ENCODE data around the gene LRMDA. TPM values are rescaled to one million over a fixed set of nuclear protein-coding genes. Genes with fewer than 3 reads are reported as not detected.

Gene LRMDA
- total RNA-seq, 5 donors from 2014 or later (not counting 1 experiment from before 2014, with no cell fraction given): 0.30 to 1.2 TPM; not detected in 3

- Mint-ChIP-seq H3K27me3 (peaks cover 7 to 11% of the 10 kb centered on the region in 2 donors), H3K27ac (no peak overlapping the region), H3K9me3 (peaks cover 0 to 3% (median 0%) of the 10 kb centered on the region in 3 donors), H3K36me3 (no peaks in the 10 kb centered on the region), H3K4me1 (no peaks in the 10 kb centered on the region), H3K4me3 (no peak overlapping the region)
- no peaks in the 10 kb centered on the region for H3K4me1 ChIP-seq (ENCODE audit: control insufficient read depth in 1 of 2, extremely low read depth in 1 of 2, insufficient read depth in 2 of 2, low read length in 2 of 2)
- no CpG with 5 or more reads among the region's 3 CpGs for WGBS (ENCODE audit: insufficient coverage)
- no peaks in the 10 kb centered on the region for H3K36me3 ChIP-seq (ENCODE audit: control insufficient read depth in 2 of 2, extremely low read depth in 1 of 2, insufficient read depth in 1 of 2, low read length in 1 of 2)
- no peak overlapping the region for H3K27ac ChIP-seq (ENCODE audit: low read length)
- ChIA-PET CTCF (no interaction called here), POLR2A (no interaction called here)
- no peak for DNase-seq
- H3K27me3 ChIP-seq (replicated peaks in 1 of 2; ENCODE audit: control insufficient read depth in 2 of 2, extremely low read depth in 1 of 2, insufficient read depth in 2 of 2, low read length in 1 of 2): no peaks in the 10 kb centered on the region
- no peak for ATAC-seq (replicated peaks in 1 of 4)
- no peaks in the 10 kb centered on the region for H3K9me3 ChIP-seq
- no peak overlapping the region for H3K4me3 ChIP-seq (ENCODE audit: control insufficient read depth in 1 of 2, extremely low read depth in 1 of 2, low read length in 1 of 2)
These were observed 501.5 kb downstream of the LRMDA start for GRCh38 chr10:75932921-75933320.

DNA sequence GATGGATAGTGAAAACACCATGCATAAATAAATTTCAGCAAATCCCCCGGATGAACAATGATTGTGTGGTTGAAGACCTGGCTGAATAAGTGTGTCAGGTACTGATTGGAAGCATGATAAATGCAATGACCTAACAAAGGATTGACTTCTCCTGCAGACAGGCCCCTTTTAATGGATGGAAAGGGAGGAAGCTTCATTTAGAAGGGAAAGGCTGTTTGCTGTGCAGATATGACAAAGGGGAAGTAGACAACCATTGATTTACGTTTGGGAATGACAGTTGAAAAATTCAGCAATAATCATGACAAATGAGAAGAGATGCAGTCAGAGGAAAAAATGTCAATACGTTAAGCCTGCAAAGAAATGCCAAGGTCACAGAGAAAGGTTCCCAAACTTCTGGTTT, 503.8 kb downstream of the LRMDA start:
- Mint-ChIP-seq H3K27me3 (peaks cover 8 to 18% of the 10 kb centered on the region in 2 donors), H3K4me1 (no peaks in the 10 kb centered on the region), H3K4me3 (no peak overlapping the region), H3K36me3 (no peaks in the 10 kb centered on the region), H3K27ac (no peak overlapping the region), H3K9me3 (peaks cover 0 to 3% (median 0%) of the 10 kb centered on the region in 3 donors)
- Histone ChIP-seq H3K27me3 (replicated peaks in 1 of 2; ENCODE audit: control insufficient read depth in 2 of 2, extremely low read depth in 1 of 2, insufficient read depth in 2 of 2, low read length in 1 of 2) (peaks cover 0 to 5% of the 10 kb centered on the region in 2 experiments), H3K9me3 (no peaks in the 10 kb centered on the region), H3K27ac (ENCODE audit: low read length) (no peak overlapping the region), H3K4me1 (ENCODE audit: control insufficient read depth in 1 of 2, extremely low read depth in 1 of 2, insufficient read depth in 2 of 2, low read length in 2 of 2) (no peaks in the 10 kb centered on the region), H3K36me3 (ENCODE audit: control insufficient read depth in 2 of 2, extremely low read depth in 1 of 2, insufficient read depth in 1 of 2, low read length in 1 of 2) (no peaks in the 10 kb centered on the region), H3K4me3 (ENCODE audit: control insufficient read depth in 1 of 2, extremely low read depth in 1 of 2, low read length in 1 of 2) (no peak overlapping the region)
- no peak for DNase-seq
- 8% methylated on average over 2 of the region's 3 CpGs for WGBS (ENCODE audit: insufficient coverage)
- ChIA-PET CTCF (no interaction called here), POLR2A (no interaction called here)
- ATAC-seq (replicated peaks in 1 of 4): no peak

DNA sequence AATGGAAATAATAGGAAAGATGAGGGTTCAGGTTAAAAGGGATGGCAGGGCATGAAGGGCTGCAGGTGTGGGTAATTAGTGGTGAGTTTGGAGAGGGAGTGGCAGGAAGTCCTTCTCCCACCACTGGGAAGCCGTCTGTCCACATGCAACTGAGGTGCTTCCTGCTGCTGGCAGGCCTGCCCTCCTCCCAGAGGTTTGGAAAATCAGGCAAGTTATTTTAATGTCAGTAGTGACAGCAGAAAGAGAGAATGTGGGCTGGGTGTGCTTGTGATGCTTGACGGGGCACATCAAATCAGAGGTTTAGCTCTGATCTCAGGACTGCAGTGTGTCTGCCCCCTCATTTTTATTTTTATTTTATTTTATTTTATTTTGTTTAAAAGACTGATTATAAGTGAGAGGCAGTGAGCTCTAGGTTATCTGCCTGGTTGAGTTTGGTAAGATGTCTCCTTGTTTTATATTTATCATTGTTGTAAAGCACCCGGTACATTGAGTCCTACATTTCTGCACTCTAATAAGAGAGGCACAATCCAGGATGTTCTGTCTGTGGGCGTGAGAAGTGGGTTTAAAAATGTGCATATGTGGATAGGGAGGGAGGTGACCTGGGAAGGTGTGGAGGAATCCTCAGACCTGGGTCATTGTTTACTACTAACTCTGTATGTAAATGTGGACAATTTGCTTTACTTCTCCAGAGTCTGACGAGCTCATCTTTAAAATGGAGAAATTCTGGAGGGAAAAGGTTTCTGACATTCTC, 504.4 kb downstream of the LRMDA start:
- ATAC-seq (replicated peaks in 1 of 4): no peak
- H3K36me3 Mint-ChIP-seq: no peaks in the 10 kb centered on the region
- H3K4me3 ChIP-seq (ENCODE audit: control insufficient read depth in 1 of 2, extremely low read depth in 1 of 2, low read length in 1 of 2): no peak overlapping the region
- WGBS (ENCODE audit: insufficient coverage): no CpG with 5 or more reads among the region's 5 CpGs
- no peak for DNase-seq
- H3K9me3 ChIP-seq: no peaks in the 10 kb centered on the region
- peaks cover 0 to 3% (median 0%) of the 10 kb centered on the region in 3 donors for H3K9me3 Mint-ChIP-seq
- H3K27me3 ChIP-seq (replicated peaks in 1 of 2; ENCODE audit: control insufficient read depth in 2 of 2, extremely low read depth in 1 of 2, insufficient read depth in 2 of 2, low read length in 1 of 2): peaks cover 0 to 5% of the 10 kb centered on the region in 2 experiments
- H3K27me3 Mint-ChIP-seq: peaks cover 8 to 18% of the 10 kb centered on the region in 2 donors
- H3K27ac ChIP-seq (ENCODE audit: low read length): no peak overlapping the region
- H3K4me1 ChIP-seq (ENCODE audit: control insufficient read depth in 1 of 2, extremely low read depth in 1 of 2, insufficient read depth in 2 of 2, low read length in 2 of 2): no peaks in the 10 kb centered on the region
- no peak overlapping the region for H3K4me3 Mint-ChIP-seq
- H3K27ac Mint-ChIP-seq: no peak overlapping the region
- CTCF ChIA-PET: no interaction called here
- POLR2A ChIA-PET: no interaction called here
- no peaks in the 10 kb centered on the region for H3K4me1 Mint-ChIP-seq
- no peaks in the 10 kb centered on the region for H3K36me3 ChIP-seq (ENCODE audit: control insufficient read depth in 2 of 2, extremely low read depth in 1 of 2, insufficient read depth in 1 of 2, low read length in 1 of 2)

GRCh38 chr10:75936841-75937240, 505.4 kb downstream of the LRMDA start:
- WGBS (ENCODE audit: insufficient coverage): no CpG with 5 or more reads among the region's 2 CpGs
- H3K27ac Mint-ChIP-seq: no peak overlapping the region
- Histone ChIP-seq H3K4me1 (ENCODE audit: control insufficient read depth in 1 of 2, extremely low read depth in 1 of 2, insufficient read depth in 2 of 2, low read length in 2 of 2) (no peaks in the 10 kb centered on the region), H3K27ac (ENCODE audit: low read length) (no peak overlapping the region), H3K9me3 (no peaks in the 10 kb centered on the region), H3K36me3 (ENCODE audit: control insufficient read depth in 2 of 2, extremely low read depth in 1 of 2, insufficient read depth in 1 of 2, low read length in 1 of 2) (no peaks in the 10 kb centered on the region), H3K27me3 (replicated peaks in 1 of 2; ENCODE audit: control insufficient read depth in 2 of 2, extremely low read depth in 1 of 2, insufficient read depth in 2 of 2, low read length in 1 of 2) (peaks cover 0 to 5% of the 10 kb centered on the region in 2 experiments), H3K4me3 (ENCODE audit: control insufficient read depth in 1 of 2, extremely low read depth in 1 of 2, low read length in 1 of 2) (no peak overlapping the region)
- peaks cover 0 to 3% (median 0%) of the 10 kb centered on the region in 3 donors for H3K9me3 Mint-ChIP-seq
- no peaks in the 10 kb centered on the region for H3K4me1 Mint-ChIP-seq
- POLR2A ChIA-PET: no interaction called here
- ATAC-seq (replicated peaks in 1 of 4): no peak
- no peak for DNase-seq
- H3K36me3 Mint-ChIP-seq: no peaks in the 10 kb centered on the region
- CTCF ChIA-PET: no interaction called here
- no peak overlapping the region for H3K4me3 Mint-ChIP-seq
- H3K27me3 Mint-ChIP-seq: peaks cover 8 to 18% of the 10 kb centered on the region in 2 donors

DNA sequence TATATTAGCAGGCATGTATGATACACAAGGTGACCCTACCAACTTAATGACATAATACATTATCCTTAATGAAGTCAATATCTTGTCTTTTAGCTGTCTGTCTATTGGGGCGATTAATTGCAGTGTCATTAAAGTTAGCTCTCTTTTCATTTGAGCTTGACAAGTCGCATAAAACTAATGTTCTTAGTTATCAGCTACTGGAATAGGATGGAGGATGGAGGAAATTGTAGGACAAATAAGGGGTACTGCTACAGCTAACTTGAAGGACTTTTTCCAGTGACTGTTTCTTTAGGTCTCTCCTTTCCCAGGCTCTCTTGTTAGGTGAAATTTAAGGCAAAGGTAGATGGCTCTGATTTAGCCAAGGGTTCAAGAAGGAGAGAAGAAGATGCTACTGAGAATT, 506.4 kb downstream of the LRMDA start:
- no peak for DNase-seq
- H3K36me3 ChIP-seq (ENCODE audit: control insufficient read depth in 2 of 2, extremely low read depth in 1 of 2, insufficient read depth in 1 of 2, low read length in 1 of 2): no peaks in the 10 kb centered on the region
- Mint-ChIP-seq H3K9me3 (no peaks in the 10 kb centered on the region), H3K27me3 (peaks cover 8 to 11% of the 10 kb centered on the region in 2 donors), H3K36me3 (no peaks in the 10 kb centered on the region), H3K27ac (no peak overlapping the region), H3K4me1 (no peaks in the 10 kb centered on the region), H3K4me3 (no peak overlapping the region)
- no peaks in the 10 kb centered on the region for H3K4me1 ChIP-seq (ENCODE audit: control insufficient read depth in 1 of 2, extremely low read depth in 1 of 2, insufficient read depth in 2 of 2, low read length in 2 of 2)
- 100% methylated on average over 1 of the region's 2 CpGs for WGBS (ENCODE audit: insufficient coverage)
- peaks cover 0 to 5% of the 10 kb centered on the region in 2 experiments for H3K27me3 ChIP-seq (replicated peaks in 1 of 2; ENCODE audit: control insufficient read depth in 2 of 2, extremely low read depth in 1 of 2, insufficient read depth in 2 of 2, low read length in 1 of 2)
- no peaks in the 10 kb centered on the region for H3K9me3 ChIP-seq
- no peak overlapping the region for H3K27ac ChIP-seq (ENCODE audit: low read length)
- CTCF ChIA-PET: no interaction called here
- POLR2A ChIA-PET: no interaction called here
- H3K4me3 ChIP-seq (ENCODE audit: control insufficient read depth in 1 of 2, extremely low read depth in 1 of 2, low read length in 1 of 2): no peak overlapping the region
- ATAC-seq (replicated peaks in 1 of 4): no peak

DNA sequence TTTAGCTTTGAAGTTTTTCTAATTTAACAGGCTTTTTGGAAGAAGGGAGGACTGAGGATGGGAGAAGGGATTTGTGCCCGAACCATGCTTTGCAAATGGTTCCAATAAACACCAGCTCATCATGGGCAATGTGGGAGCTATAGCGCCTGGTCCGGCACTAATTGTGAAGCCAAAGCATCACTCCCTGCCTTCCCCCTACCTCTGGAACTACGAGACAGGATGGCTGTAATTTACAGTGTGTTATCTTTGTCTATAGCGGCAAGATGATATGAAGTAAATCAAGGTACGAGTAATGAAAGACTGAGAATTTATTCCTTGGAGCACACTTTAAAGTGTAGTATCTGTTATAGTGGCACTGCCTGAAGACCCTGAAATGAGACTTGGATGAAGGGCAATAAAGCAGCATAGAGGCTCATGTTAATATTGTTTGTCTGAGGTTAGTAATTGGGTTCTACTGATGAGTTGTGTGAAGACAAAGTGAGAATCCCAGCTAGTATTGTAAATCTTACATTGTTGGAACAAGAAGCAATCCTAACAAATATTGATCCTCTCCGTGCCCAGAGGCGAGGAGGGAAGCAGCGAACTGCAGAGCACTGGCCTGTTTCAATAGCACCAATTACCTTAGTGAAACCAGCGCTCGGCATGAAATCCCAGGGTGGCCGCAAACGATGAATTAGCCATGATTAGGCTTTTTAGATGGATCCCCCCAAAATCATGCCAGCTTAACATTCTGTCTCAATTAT, 507.1 kb downstream of the LRMDA start:
- Mint-ChIP-seq H3K36me3 (no peaks in the 10 kb centered on the region), H3K4me1 (no peaks in the 10 kb centered on the region), H3K27me3 (peaks cover 8 to 11% of the 10 kb centered on the region in 2 donors), H3K27ac (no peak overlapping the region), H3K4me3 (no peak overlapping the region), H3K9me3 (no peaks in the 10 kb centered on the region)
- 80% methylated on average over 4 of the region's 13 CpGs for WGBS (ENCODE audit: insufficient coverage)
- Histone ChIP-seq H3K4me1 (ENCODE audit: control insufficient read depth in 1 of 2, extremely low read depth in 1 of 2, insufficient read depth in 2 of 2, low read length in 2 of 2) (no peaks in the 10 kb centered on the region), H3K4me3 (ENCODE audit: control insufficient read depth in 1 of 2, extremely low read depth in 1 of 2, low read length in 1 of 2) (no peak overlapping the region), H3K36me3 (ENCODE audit: control insufficient read depth in 2 of 2, extremely low read depth in 1 of 2, insufficient read depth in 1 of 2, low read length in 1 of 2) (no peaks in the 10 kb centered on the region), H3K9me3 (no peaks in the 10 kb centered on the region), H3K27ac (ENCODE audit: low read length) (no peak overlapping the region), H3K27me3 (replicated peaks in 1 of 2; ENCODE audit: control insufficient read depth in 2 of 2, extremely low read depth in 1 of 2, insufficient read depth in 2 of 2, low read length in 1 of 2) (peaks cover 0 to 5% of the 10 kb centered on the region in 2 experiments)
- DNase-seq (no peak), ATAC-seq (replicated peaks in 1 of 4) (no peak)
- ChIA-PET POLR2A (no interaction called here), CTCF (no interaction called here)

Data from T-cell (primary cell).